ENCODE measurements around the gene CBR1.

Gene CBR1

DNA sequence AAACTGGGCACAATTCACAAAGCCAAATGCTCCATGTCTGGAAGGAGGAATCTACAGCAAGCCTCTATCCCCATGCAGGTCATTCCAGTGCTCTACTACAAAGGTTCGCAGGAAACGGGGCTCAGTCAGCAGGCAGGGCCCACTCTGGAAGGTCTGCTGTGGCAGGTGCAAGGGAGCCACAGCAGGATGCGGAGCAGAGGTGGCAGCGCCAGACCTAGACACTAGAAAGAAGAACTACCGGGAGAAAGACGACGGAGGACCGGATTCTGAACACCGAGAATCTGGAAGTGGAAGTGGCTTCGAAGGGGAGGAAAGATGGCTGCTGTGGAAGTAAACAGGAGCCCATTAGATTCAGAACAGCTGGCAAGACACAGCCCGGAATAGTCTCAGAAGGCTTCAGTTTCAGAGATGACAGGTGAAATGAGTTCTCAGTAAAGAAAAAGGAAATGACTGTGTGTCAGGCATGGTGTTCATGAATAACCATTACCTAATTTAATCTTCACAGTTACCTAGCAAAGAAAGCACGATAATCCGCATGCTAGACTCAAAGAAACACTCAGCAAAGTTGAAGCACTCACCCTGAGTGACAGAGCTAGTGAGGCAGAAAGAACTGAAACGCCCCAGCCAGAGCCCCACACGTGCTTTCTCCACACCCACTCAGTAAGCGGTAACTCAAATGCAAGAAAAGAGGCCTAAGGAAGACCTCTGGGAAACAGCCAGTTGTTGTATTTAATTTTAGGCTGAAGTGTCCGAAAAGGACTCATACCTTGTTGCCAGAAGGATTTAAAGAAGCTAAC lies 30.9 kb upstream of the CBR1 start:
- Histone ChIP-seq H3K4me3 (ENCODE audit: low read length) (no peak overlapping the region), H3K27ac (ENCODE audit: low read depth, low read length) (no peak overlapping the region), H3F3A (ENCODE audit: control insufficient read depth, insufficient read depth) (no peaks in the 10 kb centered on the region), H3K9me2 (replicated peaks; ENCODE audit: control insufficient read depth, low read length) (no peaks in the 10 kb centered on the region), H3K27me3 (ENCODE audit: control insufficient read depth, low read length) (no peaks in the 10 kb centered on the region), H3K4me2 (ENCODE audit: low read length) (no peak overlapping the region), H4K20me1 (ENCODE audit: control insufficient read depth, insufficient read depth, low read depth, low read length) (0 out of 2 replicates have a peak, but pooled peaks cover 3% of the 10 kb centered on the region), H3K9me3 (ENCODE audit: control insufficient read depth, insufficient read depth, low read length) (no peaks in the 10 kb centered on the region), H3K4me1 (ENCODE audit: control insufficient read depth, low read length) (no peaks in the 10 kb centered on the region), H3K79me2 (ENCODE audit: control insufficient read depth, low read length) (no peaks in the 10 kb centered on the region), H3K36me3 (ENCODE audit: control insufficient read depth, low read length) (peaks cover 60% of the 10 kb centered on the region)
- TF ChIP-seq, protein P1, sequence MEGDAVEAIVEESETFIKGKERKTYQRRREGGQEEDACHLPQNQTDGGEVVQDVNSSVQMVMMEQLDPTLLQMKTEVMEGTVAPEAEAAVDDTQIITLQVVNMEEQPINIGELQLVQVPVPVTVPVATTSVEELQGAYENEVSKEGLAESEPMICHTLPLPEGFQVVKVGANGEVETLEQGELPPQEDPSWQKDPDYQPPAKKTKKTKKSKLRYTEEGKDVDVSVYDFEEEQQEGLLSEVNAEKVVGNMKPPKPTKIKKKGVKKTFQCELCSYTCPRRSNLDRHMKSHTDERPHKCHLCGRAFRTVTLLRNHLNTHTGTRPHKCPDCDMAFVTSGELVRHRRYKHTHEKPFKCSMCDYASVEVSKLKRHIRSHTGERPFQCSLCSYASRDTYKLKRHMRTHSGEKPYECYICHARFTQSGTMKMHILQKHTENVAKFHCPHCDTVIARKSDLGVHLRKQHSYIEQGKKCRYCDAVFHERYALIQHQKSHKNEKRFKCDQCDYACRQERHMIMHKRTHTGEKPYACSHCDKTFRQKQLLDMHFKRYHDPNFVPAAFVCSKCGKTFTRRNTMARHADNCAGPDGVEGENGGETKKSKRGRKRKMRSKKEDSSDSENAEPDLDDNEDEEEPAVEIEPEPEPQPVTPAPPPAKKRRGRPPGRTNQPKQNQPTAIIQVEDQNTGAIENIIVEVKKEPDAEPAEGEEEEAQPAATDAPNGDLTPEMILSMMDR (IDR thresholded peaks at IDR 0.05; ENCODE audit: low read depth, low read length, poor library complexity, severe bottlenecking) = no peak
- no peak for TF ChIP-seq EZH2phosphoT487 (IDR thresholded peaks at IDR 0.05; ENCODE audit: borderline replicate concordance, low read length)

DNA sequence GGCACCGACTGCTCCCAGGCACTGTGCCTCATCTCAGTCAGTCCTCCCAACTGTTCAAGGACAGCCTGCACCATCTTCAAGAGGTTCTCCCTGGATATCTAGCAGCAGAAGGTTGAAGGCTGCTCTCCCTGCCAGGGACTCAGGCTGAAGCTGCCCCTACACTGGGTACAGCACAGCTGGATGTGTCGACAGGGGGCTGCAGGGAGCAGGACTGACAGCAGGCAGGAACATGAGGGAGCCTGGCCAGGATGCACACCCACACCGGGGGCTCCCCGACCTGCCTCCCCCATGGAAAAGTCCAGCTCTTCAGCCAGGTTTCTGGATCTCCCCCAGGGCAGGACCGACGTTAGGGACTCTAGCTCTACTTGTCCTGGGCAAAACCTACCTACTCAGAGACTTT lies 30.0 kb upstream of the CBR1 start:
- Histone ChIP-seq H3K36me3 (ENCODE audit: control insufficient read depth, low read length) (peaks cover 70% of the 10 kb centered on the region), H3F3A (ENCODE audit: control insufficient read depth, insufficient read depth) (no peaks in the 10 kb centered on the region), H3K79me2 (ENCODE audit: control insufficient read depth, low read length) (no peaks in the 10 kb centered on the region), H3K27ac (ENCODE audit: low read depth, low read length) (no peak overlapping the region), H3K9me3 (ENCODE audit: control insufficient read depth, insufficient read depth, low read length) (no peaks in the 10 kb centered on the region), H4K20me1 (ENCODE audit: control insufficient read depth, insufficient read depth, low read depth, low read length) (0 out of 2 replicates have a peak, but pooled peaks cover 3% of the 10 kb centered on the region), H3K4me2 (ENCODE audit: low read length) (no peak overlapping the region), H3K9me2 (replicated peaks; ENCODE audit: control insufficient read depth, low read length) (no peaks in the 10 kb centered on the region), H3K4me3 (ENCODE audit: low read length) (no peak overlapping the region), H3K4me1 (ENCODE audit: control insufficient read depth, low read length) (no peaks in the 10 kb centered on the region), H3K27me3 (ENCODE audit: control insufficient read depth, low read length) (no peaks in the 10 kb centered on the region)
- TF ChIP-seq, protein P1 (IDR thresholded peaks at IDR 0.05; ENCODE audit: low read depth, low read length, poor library complexity, severe bottlenecking) = no peak
- no peak for TF ChIP-seq EZH2phosphoT487 (IDR thresholded peaks at IDR 0.05; ENCODE audit: borderline replicate concordance, low read length)

DNA sequence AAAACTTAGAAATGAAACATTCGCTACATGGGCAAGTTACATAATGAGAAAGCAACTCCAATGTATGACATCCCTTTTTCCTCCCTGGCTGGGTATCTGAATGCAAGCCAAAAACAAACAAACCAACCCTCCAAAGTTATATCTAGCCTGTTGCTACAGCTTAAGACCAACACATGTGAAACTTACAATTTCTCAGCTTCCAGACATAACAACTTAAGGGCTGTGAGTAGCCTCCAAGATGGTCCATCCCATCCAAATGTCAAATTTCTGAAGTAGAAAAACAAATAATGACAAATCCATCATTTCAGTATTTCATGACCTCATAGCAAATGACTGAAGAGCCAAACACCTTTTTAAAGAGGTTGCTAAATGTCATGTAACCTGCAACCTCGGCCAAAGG lies 29.4 kb upstream of the CBR1 start:
- 0 out of 2 replicates have a peak, but pooled peaks cover 3% of the 10 kb centered on the region for H4K20me1 ChIP-seq (ENCODE audit: control insufficient read depth, insufficient read depth, low read depth, low read length)
- H3K4me3 ChIP-seq (ENCODE audit: low read length) = no peak overlapping the region
- no peak overlapping the region for H3K27ac ChIP-seq (ENCODE audit: low read depth, low read length)
- no peak for TF ChIP-seq EZH2phosphoT487 (IDR thresholded peaks at IDR 0.05; ENCODE audit: borderline replicate concordance, low read length)
- TF ChIP-seq, protein P1 (IDR thresholded peaks at IDR 0.05; ENCODE audit: low read depth, low read length, poor library complexity, severe bottlenecking) = no peak
- H3K9me2 ChIP-seq (replicated peaks; ENCODE audit: control insufficient read depth, low read length) = no peaks in the 10 kb centered on the region
- no peaks in the 10 kb centered on the region for H3K27me3 ChIP-seq (ENCODE audit: control insufficient read depth, low read length)
- H3K9me3 ChIP-seq (ENCODE audit: control insufficient read depth, insufficient read depth, low read length) = no peaks in the 10 kb centered on the region
- peaks cover 71% of the 10 kb centered on the region for H3K36me3 ChIP-seq (ENCODE audit: control insufficient read depth, low read length)
- H3K4me2 ChIP-seq (ENCODE audit: low read length) = no peak overlapping the region
- no peaks in the 10 kb centered on the region for H3F3A ChIP-seq (ENCODE audit: control insufficient read depth, insufficient read depth)
- no peaks in the 10 kb centered on the region for H3K4me1 ChIP-seq (ENCODE audit: control insufficient read depth, low read length)
- no peaks in the 10 kb centered on the region for H3K79me2 ChIP-seq (ENCODE audit: control insufficient read depth, low read length)
